HG02588 (cell line): ENCODE data around the gene CNKSR3.

Experiments used
- ATAC-seq: cut with Tn5 transposase; IDR thresholded peaks from one replicate; pipeline ENCODE4 v1.9.1; 2021; ENCODE audit warnings: mild to moderate bottlenecking, moderate library complexity; ENCODE audit not compliant: unreplicated experiment

CNKSR3 gene

GRCh38 chr6:154428897-154429296 lies 81.6 kb downstream of the CNKSR3 start:
- ATAC-seq: no peak

- no peak for ATAC-seq
These were observed 83.0 kb downstream of the CNKSR3 start for GRCh38 chr6:154427446-154427845.

GRCh38 chr6:154426997-154427396 lies 83.5 kb downstream of the CNKSR3 start:
- no peak for ATAC-seq

GRCh38 chr6:154425034-154425433 lies 85.5 kb downstream of the CNKSR3 start:
- no peak for ATAC-seq

GRCh38 chr6:154414021-154414813 lies 96.3 kb downstream of the CNKSR3 start:
- no peak for ATAC-seq

- no peak for ATAC-seq
These were observed 98.2 kb downstream of the CNKSR3 start for GRCh38 chr6:154412106-154412820.

- ATAC-seq: no peak
These were observed 99.4 kb downstream of the CNKSR3 start for GRCh38 chr6:154411076-154411475.

GRCh38 chr6:154410619-154411072 lies 99.8 kb downstream of the CNKSR3 start:
- no peak for ATAC-seq

- no peak for ATAC-seq
These were observed 101.5 kb downstream of the CNKSR3 start for GRCh38 chr6:154408891-154409500.

GRCh38 chr6:154407440-154407839 lies 103.0 kb downstream of the CNKSR3 start:
- no peak for ATAC-seq

GRCh38 chr6:154406869-154407268 lies 103.6 kb downstream of the CNKSR3 start:
- no peak for ATAC-seq

GRCh38 chr6:154406301-154406700 lies 104.2 kb downstream of the CNKSR3 start:
- ATAC-seq: no peak

GRCh38 chr6:154404791-154405400 lies 105.6 kb downstream of the CNKSR3 start:
- ATAC-seq: no peak

- no peak for ATAC-seq
These were observed 106.7 kb downstream of the CNKSR3 start for GRCh38 chr6:154403788-154404187.

GRCh38 chr6:154402081-154402780 lies 108.3 kb downstream of the CNKSR3 start:
- ATAC-seq: no peak

GRCh38 chr6:154399097-154399496 lies 111.4 kb downstream of the CNKSR3 start:
- no peak for ATAC-seq

- no peak for ATAC-seq
These were observed 112.8 kb downstream of the CNKSR3 start for GRCh38 chr6:154397491-154398195.

GRCh38 chr6:154395878-154396277 lies 114.6 kb downstream of the CNKSR3 start:
- ATAC-seq: no peak

- no peak for ATAC-seq
These were observed 115.2 kb downstream of the CNKSR3 start for GRCh38 chr6:154395316-154395715.

GRCh38 chr6:154394571-154394970 lies 115.9 kb downstream of the CNKSR3 start:
- no peak for ATAC-seq
